ENCODE results near the gene ABHD5.

ABHD5 gene

GRCh38 chr3:43726521-43726920 lies 35.8 kb downstream of the ABHD5 start:
- DNase-seq = no peak

GRCh38 chr3:43727930-43728329 lies 37.2 kb downstream of the ABHD5 start:
- no peak for DNase-seq

- no peak for DNase-seq
Observed at GRCh38 chr3:43728476-43728875, 37.7 kb downstream of the ABHD5 start.

GRCh38 chr3:43728947-43729346 lies 38.2 kb downstream of the ABHD5 start:
- no peak for DNase-seq

- DNase-seq = no peak
Observed at GRCh38 chr3:43729707-43730414, 39.1 kb downstream of the ABHD5 start.

GRCh38 chr3:43732747-43733425 lies 42.1 kb downstream of the ABHD5 start:
- no peak for DNase-seq

- no peak for DNase-seq
Observed at GRCh38 chr3:43733459-43734384, 43.0 kb downstream of the ABHD5 start.

GRCh38 chr3:43734685-43735084 lies 43.9 kb downstream of the ABHD5 start:
- DNase-seq = no peak

GRCh38 chr3:43735618-43736017 lies 44.9 kb downstream of the ABHD5 start:
- DNase-seq = no peak

GRCh38 chr3:43736558-43737440 lies 46.1 kb downstream of the ABHD5 start:
- no peak for DNase-seq

- no peak for DNase-seq
Observed at GRCh38 chr3:43738305-43738704, 47.6 kb downstream of the ABHD5 start.

- DNase-seq = no peak
Observed at GRCh38 chr3:43742920-43743319, 52.2 kb downstream of the ABHD5 start.

- DNase-seq = no peak
Observed at GRCh38 chr3:43747641-43748040, 56.9 kb downstream of the ABHD5 start.

GRCh38 chr3:43748179-43748578 lies 57.4 kb downstream of the ABHD5 start:
- DNase-seq = no peak

- no peak for DNase-seq
Observed at GRCh38 chr3:43748645-43749044, 57.9 kb downstream of the ABHD5 start.

- no peak for DNase-seq
Observed at GRCh38 chr3:43752905-43753304, 62.2 kb downstream of the ABHD5 start.

GRCh38 chr3:43753741-43754715 lies 63.3 kb downstream of the ABHD5 start:
- no peak for DNase-seq

GRCh38 chr3:43755516-43756200 lies 64.9 kb downstream of the ABHD5 start:
- DNase-seq = no peak

GRCh38 chr3:43757666-43758321 lies 67.1 kb downstream of the ABHD5 start:
- no peak for DNase-seq

- DNase-seq = no peak
Observed at GRCh38 chr3:43758592-43759225, 68.0 kb downstream of the ABHD5 start.

Measured in NCI-H187 (cell line).